ENCODE measurements around the gene MGAT5B. TPM values are rescaled to one million over a fixed set of nuclear protein-coding genes. Genes with fewer than 3 reads are reported as not detected.

The MGAT5B gene
- polyA plus RNA-seq, 1 experiment, result 0.58 TPM

DNA sequence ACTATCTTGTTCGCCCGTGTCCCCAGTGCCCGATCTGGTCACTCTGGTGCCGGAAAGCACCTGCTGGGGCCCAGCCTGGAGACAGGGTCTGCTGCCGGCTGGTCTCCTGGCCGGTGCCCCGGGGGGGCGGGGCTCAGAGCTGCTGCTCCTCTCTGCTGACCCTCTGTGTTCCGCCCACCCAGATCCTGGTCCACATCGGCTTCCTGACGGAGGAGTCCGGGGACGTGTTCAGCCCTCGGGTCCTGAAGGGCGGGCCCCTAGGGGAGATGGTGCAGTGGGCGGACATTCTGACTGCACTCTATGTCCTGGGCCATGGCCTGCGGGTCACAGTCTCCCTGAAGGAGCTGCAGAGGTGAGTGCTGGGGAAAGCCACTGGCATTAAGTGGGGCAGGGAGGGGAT lies 37.6 kb downstream of the MGAT5B start:
- no peak for TF ChIP-seq CTCF (IDR thresholded peaks at IDR 0.05; ENCODE audit: insufficient read depth, low read depth, low read length)
- no peaks in the 10 kb centered on the region for H3K36me3 ChIP-seq (ENCODE audit: control insufficient read depth, insufficient read depth, low read length)
- ChIA-PET POLR2A (no interaction called here), CTCF (interaction anchor here (0.5 kb wide), 1 partner anchor 1659 kb away, joined by 3 read pairs; no protein-coding TSS in a partner anchor)
- DNase-seq (ENCODE audit: low read depth), result no peak
- H3K27me3 ChIP-seq (ENCODE audit: control insufficient read depth, insufficient read depth, low read length), result no peaks in the 10 kb centered on the region
- no peak overlapping the region for H3K4me3 ChIP-seq (ENCODE audit: low read depth, low read length)

- no peaks in the 10 kb centered on the region for H3K27me3 ChIP-seq (ENCODE audit: control insufficient read depth, insufficient read depth, low read length)
- H3K4me3 ChIP-seq (ENCODE audit: low read depth, low read length), result no peak overlapping the region
- DNase-seq (ENCODE audit: low read depth), result no peak
- ChIA-PET CTCF (no interaction called here), POLR2A (no interaction called here)
- TF ChIP-seq CTCF (IDR thresholded peaks at IDR 0.05; ENCODE audit: insufficient read depth, low read depth, low read length), result no peak
- no peaks in the 10 kb centered on the region for H3K36me3 ChIP-seq (ENCODE audit: control insufficient read depth, insufficient read depth, low read length)
Observed at GRCh38 chr17:76906463-76906862, 38.3 kb downstream of the MGAT5B start.

DNA sequence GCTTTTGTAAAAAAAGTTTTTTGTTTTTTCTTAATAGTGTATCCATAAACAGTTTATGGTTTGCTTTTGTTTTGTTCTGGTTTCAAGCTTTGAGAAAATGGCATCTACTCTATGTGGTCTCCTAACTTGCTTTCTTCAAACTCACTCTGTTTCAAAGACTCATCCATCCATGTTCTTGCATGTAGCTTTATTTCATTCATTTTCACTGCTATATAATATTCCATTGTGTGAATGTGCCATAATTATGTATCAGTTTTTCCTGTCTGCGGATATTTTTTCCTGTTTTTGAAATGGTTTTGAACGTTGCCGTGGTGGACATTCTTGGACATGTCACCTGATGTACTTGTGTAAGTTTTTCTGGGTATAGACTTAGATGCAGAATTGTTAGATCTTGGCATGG lies 39.1 kb downstream of the MGAT5B start:
- no peak overlapping the region for H3K4me3 ChIP-seq (ENCODE audit: low read depth, low read length)
- H3K27me3 ChIP-seq (ENCODE audit: control insufficient read depth, insufficient read depth, low read length), result no peaks in the 10 kb centered on the region
- CTCF ChIA-PET, result no interaction called here
- H3K36me3 ChIP-seq (ENCODE audit: control insufficient read depth, insufficient read depth, low read length), result no peaks in the 10 kb centered on the region
- TF ChIP-seq CTCF (IDR thresholded peaks at IDR 0.05; ENCODE audit: insufficient read depth, low read depth, low read length), result no peak
- no peak for DNase-seq (ENCODE audit: low read depth)
- POLR2A ChIA-PET, result no interaction called here

DNA sequence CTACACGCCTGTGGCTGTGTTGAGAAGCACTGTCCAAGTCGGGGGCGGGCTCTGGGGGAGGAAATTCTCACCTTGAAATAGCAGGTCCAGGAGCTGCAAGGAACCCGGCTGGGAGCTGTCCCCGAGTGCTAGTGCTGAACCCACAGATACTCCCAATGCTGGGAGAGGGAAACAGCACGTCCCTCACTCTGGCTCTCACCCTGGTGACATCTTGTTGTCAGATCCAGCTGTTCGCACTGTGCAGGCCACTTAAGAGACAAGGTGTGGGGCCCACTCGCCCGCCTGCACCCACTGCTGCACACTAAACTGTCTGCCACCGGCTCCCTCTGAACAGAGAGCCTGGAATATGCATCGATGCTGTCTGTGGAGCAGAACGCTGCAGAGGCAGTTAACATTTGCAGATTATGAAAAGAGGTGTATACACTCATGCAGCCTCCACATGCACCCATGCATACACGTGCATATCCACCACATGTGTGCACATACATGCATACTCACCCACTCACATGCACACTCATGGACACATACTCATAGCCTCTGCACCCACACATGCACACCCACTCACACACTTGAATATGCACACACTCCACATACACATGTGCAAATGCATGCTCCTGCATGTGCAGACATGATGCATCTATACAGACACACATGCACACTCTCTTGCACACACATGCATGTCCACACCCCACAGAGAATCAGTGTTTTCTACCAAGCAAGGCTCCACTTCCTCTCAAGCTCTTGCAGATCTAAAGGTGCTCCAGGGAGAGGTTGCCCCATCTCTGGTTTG lies 42.0 kb downstream of the MGAT5B start:
- no peak for DNase-seq (ENCODE audit: low read depth)
- POLR2A ChIA-PET, result no interaction called here
- CTCF ChIA-PET, result no interaction called here
- no peak for TF ChIP-seq CTCF (IDR thresholded peaks at IDR 0.05; ENCODE audit: insufficient read depth, low read depth, low read length)
- H3K27me3 ChIP-seq (ENCODE audit: control insufficient read depth, insufficient read depth, low read length), result no peaks in the 10 kb centered on the region
- H3K4me3 ChIP-seq (ENCODE audit: low read depth, low read length), result no peak overlapping the region
- H3K36me3 ChIP-seq (ENCODE audit: control insufficient read depth, insufficient read depth, low read length), result no peaks in the 10 kb centered on the region

DNA sequence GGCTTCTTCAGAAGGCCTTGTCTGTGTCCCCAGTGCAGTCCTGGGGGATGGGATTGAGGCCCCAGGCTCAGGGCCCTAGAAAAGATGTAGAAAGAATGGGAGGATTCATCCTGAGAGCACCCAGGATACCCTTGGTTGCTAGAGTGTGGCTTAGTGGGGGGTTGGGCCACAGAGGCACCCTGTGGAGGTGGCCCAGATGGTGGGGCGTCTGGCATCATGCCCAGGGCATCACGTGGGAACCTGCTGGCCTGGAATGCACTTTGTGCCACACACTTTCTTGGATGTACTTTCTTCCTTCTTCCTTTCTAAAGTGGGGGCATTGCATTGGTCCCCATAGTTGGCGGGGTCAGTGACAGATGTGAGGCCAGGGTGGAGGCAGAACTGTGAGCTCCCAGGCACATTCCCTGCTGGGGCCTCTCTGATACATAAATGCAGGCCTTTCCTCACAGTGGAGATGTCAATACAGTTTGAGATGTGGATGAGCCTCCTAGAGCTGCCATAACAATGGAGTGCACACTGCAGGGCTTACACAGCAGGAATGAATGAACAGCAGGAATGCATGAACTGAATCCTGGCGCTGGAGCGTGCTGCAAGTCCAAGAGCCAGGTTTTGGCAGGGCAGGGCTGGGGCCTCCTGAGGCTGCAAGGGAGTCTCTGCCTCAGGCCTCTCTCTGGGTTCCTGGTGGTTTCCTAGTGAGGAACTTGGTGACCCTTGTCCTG lies 43.3 kb downstream of the MGAT5B start:
- Histone ChIP-seq H3K4me3 (ENCODE audit: low read depth, low read length) (no peak overlapping the region), H3K27me3 (ENCODE audit: control insufficient read depth, insufficient read depth, low read length) (no peaks in the 10 kb centered on the region), H3K36me3 (ENCODE audit: control insufficient read depth, insufficient read depth, low read length) (no peaks in the 10 kb centered on the region)
- no peak for DNase-seq (ENCODE audit: low read depth)
- ChIA-PET POLR2A (no interaction called here), CTCF (interaction anchor here (0.8 kb wide), 1 partner anchor 43 kb away, joined by 3 read pairs; the partner anchor contains the start of gene MGAT5B)
- TF ChIP-seq CTCF (IDR thresholded peaks at IDR 0.05; ENCODE audit: insufficient read depth, low read depth, low read length), result no peak
